Measurements from ENCODE around the gene EIF4B. TPM values are rescaled to one million over a fixed set of nuclear protein-coding genes. Genes with fewer than 3 reads are reported as not detected.

Gene EIF4B
- total and polyA plus RNA-seq, 2 experiments from 2014 or later: 74.8 to 501 TPM

DNA sequence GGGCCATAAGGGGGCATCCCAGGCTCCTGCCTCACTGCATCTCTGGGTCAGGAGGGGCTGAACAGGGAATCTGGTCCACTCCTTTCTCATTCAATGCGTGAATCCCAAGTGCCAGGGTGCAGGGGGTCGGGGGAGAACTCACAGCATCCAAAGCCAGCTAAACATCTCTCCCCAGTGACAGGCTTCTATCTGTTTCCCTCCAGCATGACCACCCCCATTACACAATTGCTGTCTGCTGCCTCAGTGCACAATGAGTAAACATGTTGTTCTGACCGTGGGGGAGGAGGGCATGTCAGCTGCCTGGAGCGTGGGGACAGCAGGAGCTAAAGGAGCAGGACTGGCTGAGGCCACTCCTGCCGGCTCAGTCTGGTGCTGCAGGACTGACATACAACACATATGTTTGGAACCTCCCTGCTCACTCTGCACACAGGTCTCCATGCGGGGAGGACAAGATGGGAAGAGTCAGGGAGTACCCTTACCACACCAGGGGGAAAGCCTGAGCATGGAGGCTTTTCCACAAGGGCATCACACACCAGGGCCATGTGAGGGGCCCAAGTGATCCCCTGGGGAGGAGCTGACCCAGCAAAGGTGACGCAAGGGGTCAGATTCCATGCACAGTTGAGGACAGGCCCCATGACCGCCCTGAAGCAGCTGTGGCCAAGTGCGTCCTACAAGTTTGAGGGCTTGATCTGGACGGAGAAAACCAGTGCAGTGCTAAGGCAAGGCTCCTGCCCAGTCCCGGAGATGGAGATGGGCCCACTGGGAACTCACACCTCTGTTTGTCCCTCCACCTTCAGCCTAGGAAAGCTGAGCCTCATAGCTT, 45.0 kb downstream of the EIF4B start:
- H3K4me3 ChIP-seq: peak overlapping the region; percentile 87
- no peaks in the 10 kb centered on the region for H4K20me1 ChIP-seq (ENCODE audit: insufficient read depth)
- no peaks in the 10 kb centered on the region for H3K9me3 ChIP-seq (ENCODE audit: low read depth)
- no peaks in the 10 kb centered on the region for H3K9me2 ChIP-seq (ENCODE audit: insufficient read depth)
- TF ChIP-seq EZH2 (IDR thresholded peaks at IDR 0.05; ENCODE audit: insufficient read depth, poor library complexity, severe bottlenecking) (no peak), EZH2phosphoT487 (IDR thresholded peaks at IDR 0.05; ENCODE audit: insufficient read depth, low read depth) (no peak)
- H3K4me2 ChIP-seq (ENCODE audit: unreplicated experiment): peak overlapping the region; percentile 99
- WGBS, 2 experiments (ENCODE audit: low coverage in 1 of 2, low lambda C conversion rate in 2 of 2, missing lambda C conversion rate in 2 of 2): 3 to 5% methylated on average over 11 of the region's 11 CpGs
- H3K9ac ChIP-seq: peak overlapping the region; percentile 95
- H3K4me1 ChIP-seq (ENCODE audit: insufficient read depth): peaks cover 67% of the 10 kb centered on the region
- no peaks in the 10 kb centered on the region for H3K36me3 ChIP-seq (ENCODE audit: low read depth)
- peak; percentile 91 for DNase-seq
- H2AFZ ChIP-seq: no peak overlapping the region
- H3F3A ChIP-seq (ENCODE audit: insufficient read depth): peaks cover 27% of the 10 kb centered on the region
- peak overlapping the region; percentile 98 for H3K27ac ChIP-seq
- H3K27me3 ChIP-seq (replicated peaks; ENCODE audit: insufficient read depth): no peaks in the 10 kb centered on the region
- in situ Hi-C loops (cut with MboI): no loop called here
- peaks cover 27% of the 10 kb centered on the region for H3K79me2 ChIP-seq (ENCODE audit: insufficient read depth)

- Histone ChIP-seq H3K4me3 (peak overlapping the region; percentile 87), H2AFZ (no peak overlapping the region), H3K27ac (peak overlapping the region; percentile 98), H3F3A (ENCODE audit: insufficient read depth) (peaks cover 33% of the 10 kb centered on the region), H3K79me2 (ENCODE audit: insufficient read depth) (peaks cover 27% of the 10 kb centered on the region), H3K9ac (peak overlapping the region; percentile 95), H3K9me2 (ENCODE audit: insufficient read depth) (no peaks in the 10 kb centered on the region), H3K36me3 (ENCODE audit: low read depth) (no peaks in the 10 kb centered on the region), H4K20me1 (ENCODE audit: insufficient read depth) (no peaks in the 10 kb centered on the region), H3K4me1 (ENCODE audit: insufficient read depth) (peaks cover 73% of the 10 kb centered on the region), H3K9me3 (ENCODE audit: low read depth) (no peaks in the 10 kb centered on the region), H3K27me3 (replicated peaks; ENCODE audit: insufficient read depth) (no peaks in the 10 kb centered on the region), H3K4me2 (ENCODE audit: unreplicated experiment) (peak overlapping the region; percentile 99)
- DNase-seq: no peak
- 61% methylated on average over 7 of the region's 7 CpGs for WGBS, 2 experiments (ENCODE audit: low coverage in 1 of 2, low lambda C conversion rate in 2 of 2, missing lambda C conversion rate in 2 of 2)
- in situ Hi-C loops (cut with MboI): no loop called here
- TF ChIP-seq EZH2phosphoT487 (IDR thresholded peaks at IDR 0.05; ENCODE audit: insufficient read depth, low read depth) (no peak), EZH2 (IDR thresholded peaks at IDR 0.05; ENCODE audit: insufficient read depth, poor library complexity, severe bottlenecking) (no peak)
Observed at GRCh38 chr12:53051881-53052412, 45.7 kb downstream of the EIF4B start.

- peaks cover 27% of the 10 kb centered on the region for H3K79me2 ChIP-seq (ENCODE audit: insufficient read depth)
- peak overlapping the region; percentile 87 for H3K4me3 ChIP-seq
- peaks cover 73% of the 10 kb centered on the region for H3K4me1 ChIP-seq (ENCODE audit: insufficient read depth)
- no peaks in the 10 kb centered on the region for H3K9me3 ChIP-seq (ENCODE audit: low read depth)
- H3F3A ChIP-seq (ENCODE audit: insufficient read depth): peaks cover 34% of the 10 kb centered on the region
- 28 to 29% methylated on average over 10 to 11 of the region's 11 CpGs for whole genome bisulfite sequencing, 2 experiments (ENCODE audit: low coverage in 1 of 2, low lambda C conversion rate in 2 of 2, missing lambda C conversion rate in 2 of 2)
- peak overlapping the region; percentile 98 for H3K27ac ChIP-seq
- H3K4me2 ChIP-seq (ENCODE audit: unreplicated experiment): peak overlapping the region; percentile 99
- no peaks in the 10 kb centered on the region for H3K9me2 ChIP-seq (ENCODE audit: insufficient read depth)
- TF ChIP-seq EZH2phosphoT487 (IDR thresholded peaks at IDR 0.05; ENCODE audit: insufficient read depth, low read depth): no peak
- TF ChIP-seq EZH2 (IDR thresholded peaks at IDR 0.05; ENCODE audit: insufficient read depth, poor library complexity, severe bottlenecking): no peak
- no peaks in the 10 kb centered on the region for H4K20me1 ChIP-seq (ENCODE audit: insufficient read depth)
- no peaks in the 10 kb centered on the region for H3K27me3 ChIP-seq (replicated peaks; ENCODE audit: insufficient read depth)
- peak overlapping the region; percentile 95 for H3K9ac ChIP-seq
- H2AFZ ChIP-seq: no peak overlapping the region
- no peaks in the 10 kb centered on the region for H3K36me3 ChIP-seq (ENCODE audit: low read depth)
- DNase-seq: peak; percentile 90
- in situ Hi-C loops (cut with MboI): no loop called here
Observed at GRCh38 chr12:53052419-53053217, 46.4 kb downstream of the EIF4B start.
